K562 treated with DMSO at 1 percent for 4 hours (cell line): Measurements from ENCODE around the gene DVL3. TPM values are rescaled to one million over a fixed set of nuclear protein-coding genes. Genes with fewer than 3 reads are reported as not detected.

Source experiments
- total RNA-seq: library from RNA; unstranded; fragments of 300-600 nt; gene quantifications from 2 replicates; pipeline ENCODE4 v1.2.3, GENCODE V29; 2022; ENCODE audit not compliant: insufficient read depth

DVL3 gene
- 46.2 and 64.6 TPM in 2 replicates for total RNA-seq

GRCh38 chr3:184154885-184155643 is at the start of gene DVL3:
TSS of gene DVL3 (plus strand) at chr3:184155377. CDS start at chr3:184155636, 259 bp downstream.

DNA sequence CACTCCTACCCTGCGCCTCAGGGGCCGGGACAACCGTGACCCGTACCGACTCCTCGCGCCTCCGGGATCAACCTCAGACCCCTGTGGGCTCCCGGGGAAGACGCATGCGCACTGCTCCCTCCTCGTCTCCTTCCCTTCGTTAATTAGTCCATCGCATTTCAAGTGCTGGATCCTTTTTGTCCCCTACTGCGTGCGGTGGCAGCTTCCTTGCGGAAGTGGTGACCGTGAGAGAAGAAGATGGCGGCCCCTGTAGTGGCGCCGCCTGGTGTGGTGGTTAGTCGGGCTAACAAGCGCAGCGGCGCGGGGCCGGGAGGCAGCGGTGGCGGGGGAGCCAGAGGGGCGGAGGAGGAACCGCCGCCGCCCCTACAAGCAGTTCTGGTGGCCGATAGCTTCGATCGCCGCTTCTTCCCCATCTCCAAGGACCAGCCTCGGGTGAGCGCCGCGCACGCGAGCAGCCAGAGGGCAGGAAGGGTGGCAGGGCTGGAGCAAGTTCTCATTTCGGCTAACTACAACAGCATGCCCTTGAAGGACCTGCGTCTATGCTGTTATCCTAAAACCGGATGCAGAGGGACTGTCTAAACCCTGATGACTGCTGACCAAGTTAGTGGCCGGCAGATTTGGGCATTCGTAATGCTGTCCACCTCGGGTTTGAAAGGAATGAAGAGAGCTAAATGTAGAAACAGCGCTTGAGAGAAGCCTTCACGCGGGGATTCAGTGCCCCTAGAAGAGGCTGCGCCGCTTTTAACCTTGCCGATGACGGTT is 19.8 kb upstream of the DVL3 start, which contains the start of gene EIF2B5:
Gene EIF2B5 (plus strand): TSS at position 210 of the 762 bp plus-strand sequence. CDS start 28 bp downstream, at position 238.

DNA sequence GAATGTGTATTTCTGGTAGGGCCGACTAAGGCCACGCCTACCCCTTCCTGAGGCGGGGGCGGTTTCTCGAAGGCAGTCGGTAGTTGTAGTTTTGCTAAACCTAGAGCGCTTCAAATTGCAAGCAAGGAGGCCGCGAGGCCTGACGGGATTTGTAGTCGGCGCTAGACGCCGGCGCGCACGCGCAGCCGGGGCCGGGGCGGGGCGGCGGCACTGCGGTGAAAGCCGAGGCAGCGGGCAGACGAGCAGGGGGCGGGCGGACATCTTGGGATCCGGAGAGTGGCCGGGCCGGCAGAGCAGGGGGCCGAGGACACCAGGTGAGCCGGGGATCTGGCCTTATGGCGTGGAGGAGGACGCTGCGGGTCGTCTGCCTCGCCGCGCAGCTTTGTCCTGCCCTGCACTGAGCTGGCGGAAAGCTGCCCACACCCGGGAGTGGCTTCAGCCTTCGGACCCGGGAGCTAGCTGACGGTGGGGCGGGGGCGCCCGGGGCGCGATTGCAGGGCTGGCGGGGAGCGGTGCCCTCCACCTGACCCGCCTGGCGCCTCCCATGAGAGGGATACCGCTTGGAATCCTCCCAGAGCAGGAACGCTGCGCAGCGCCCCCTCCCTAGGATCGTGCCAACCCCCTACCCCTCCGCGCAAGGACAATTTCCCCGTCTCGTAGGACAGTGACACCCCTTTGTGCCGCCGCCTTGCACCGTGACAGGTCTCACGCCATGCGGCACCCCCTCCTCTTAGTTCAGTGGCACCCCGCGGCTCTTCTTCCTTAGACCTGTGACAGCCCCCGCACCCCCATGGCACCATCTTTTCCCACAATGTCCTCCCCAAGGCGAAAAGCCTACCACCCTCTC is 19.7 kb downstream of the DVL3 start, which contains the start of gene AP2M1:
Gene AP2M1 (plus strand): TSS at position 210 of the 847 bp plus-strand sequence. CDS start 2,139 bp downstream, outside the sequence.

DNA sequence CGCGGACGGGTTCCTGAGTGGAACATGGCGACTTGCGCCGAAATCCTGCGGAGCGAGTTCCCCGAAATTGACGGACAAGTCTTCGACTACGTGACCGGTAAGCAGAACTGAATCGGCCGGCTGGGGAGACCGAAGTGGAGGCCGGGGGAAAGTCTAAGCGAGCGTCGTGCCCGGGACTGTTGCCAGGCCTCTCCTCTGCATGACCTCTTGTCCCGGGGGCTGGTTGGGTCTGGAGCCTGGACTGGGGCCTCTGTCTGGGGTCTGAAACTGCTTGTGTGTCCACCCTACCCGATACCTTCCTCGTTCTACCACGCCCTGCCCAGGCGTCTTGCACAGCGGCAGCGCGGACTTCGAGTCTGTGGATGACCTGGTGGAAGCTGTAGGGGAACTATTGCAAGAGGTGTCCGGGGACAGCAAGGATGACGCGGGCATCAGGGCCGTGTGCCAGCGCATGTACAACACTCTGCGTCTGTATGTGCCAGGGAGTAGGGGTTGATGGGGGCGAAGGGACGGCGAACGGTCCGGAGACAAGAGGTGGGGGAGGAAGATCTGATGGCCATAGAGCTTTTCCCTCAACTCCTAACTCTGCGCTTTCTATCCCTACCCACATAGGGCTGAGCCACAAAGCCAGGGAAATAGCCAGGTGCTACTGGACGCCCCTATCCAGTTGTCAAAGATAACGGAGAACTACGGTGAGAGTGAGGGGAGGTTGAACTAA is 31.2 kb downstream of the DVL3 start, which contains the start of gene ABCF3:
Gene ABCF3 (plus strand): TSS at position 16 of the 718 bp plus-strand sequence. CDS start 9 bp downstream, at position 25.

Other genes with a start within 250 kb of the DVL3 start
- gene ABCC5, start 137.5 kb upstream of the DVL3 start, total RNA-seq = 13.9 and 20.1 TPM in 2 replicates
- gene HTR3D, start 123.6 kb upstream of the DVL3 start, total RNA-seq = not detected in 2 replicates
- not detected in 2 replicates for gene HTR3C, start 102.3 kb upstream of the DVL3 start, total RNA-seq
- not detected in 2 replicates for gene HTR3E, start 58.3 kb upstream of the DVL3 start, total RNA-seq
- 49.5 and 63.6 TPM in 2 replicates for gene EIF2B5, start 20.0 kb upstream of the DVL3 start, total RNA-seq
- gene AP2M1, start 19.5 kb downstream of the DVL3 start, total RNA-seq = 500 and 530 TPM in 2 replicates
- gene ABCF3, start 30.8 kb downstream of the DVL3 start, total RNA-seq = 26.8 and 32.8 TPM in 2 replicates
- gene VWA5B2, start 74.2 kb downstream of the DVL3 start, total RNA-seq = 0.17 and 2.7 TPM in 2 replicates
- gene ALG3, start 93.6 kb downstream of the DVL3 start, total RNA-seq = 91.9 and 93.1 TPM in 2 replicates
- gene EEF1AKMT4, start 94.3 kb downstream of the DVL3 start, total RNA-seq = 10.2 and 12.8 TPM in 2 replicates
- not detected in 2 replicates for gene CAMK2N2, start 106.2 kb downstream of the DVL3 start, total RNA-seq
- gene ECE2, start 120.6 kb downstream of the DVL3 start, total RNA-seq = not detected in 2 replicates
- gene PSMD2, start 143.9 kb downstream of the DVL3 start, total RNA-seq = 314 and 374 TPM in 2 replicates
- gene EIF4G1, start 159.2 kb downstream of the DVL3 start, total RNA-seq = 181 and 217 TPM in 2 replicates
- 9.5 and 16.5 TPM in 2 replicates for gene FAM131A, start 182.2 kb downstream of the DVL3 start, total RNA-seq
- gene CLCN2, start 206.2 kb downstream of the DVL3 start, total RNA-seq = 4.1 and 8.9 TPM in 2 replicates
- gene POLR2H, start 206.3 kb downstream of the DVL3 start, total RNA-seq = 84.6 and 90.7 TPM in 2 replicates
- not detected in 2 replicates for gene THPO, start 222.8 kb downstream of the DVL3 start, total RNA-seq
- 1.2 TPM in 1 of 2 replicates, not detected in the other for gene CHRD, start 224.7 kb downstream of the DVL3 start, total RNA-seq